Gastrocnemius medialis (tissue), 4 donors: ENCODE data around the gene AIG1.

Experiments used
- CTCF ChIP-seq, 5 experiments: fragments of 450-650 bp in 3 of 5; fragments of 200-600 bp in 2 of 5; sonication (generic) in 2 of 5; IDR thresholded peaks in 4 of 5; conservative IDR thresholded peaks in 1 of 5; 1 replicate in 4 of 5; 2 replicates in 1 of 5; pipeline ENCODE4 v1.5.1; 2016 to 2019; ENCODE audit warnings: antibody characterized with exemption in 5 of 5, mild to moderate bottlenecking in 3 of 5, moderate library complexity in 3 of 5
- POLR2A ChIP-seq, 2 donors: fragments of 450-650 bp; IDR thresholded peaks; one replicate each; pipeline ENCODE4 v1.6.1; 2017; ENCODE audit warnings: antibody characterized with exemption in 2 of 2, mild to moderate bottlenecking in 2 of 2, moderate library complexity in 2 of 2

- TF ChIP-seq CTCF (IDR thresholded peaks at IDR 0.05 in 4 of 5, conservative IDR thresholded peaks at IDR 0.05 in 1 of 5) = no peak
- no peak for TF ChIP-seq POLR2A (IDR thresholded peaks at IDR 0.05)
Measured at GRCh38 chr6:143195349-143195845, 134.7 kb downstream of the AIG1 start.
